ENCODE data around the gene STX12. TPM values are rescaled to one million over a fixed set of nuclear protein-coding genes. Genes with fewer than 3 reads are reported as not detected.

Gene STX12
- total RNA-seq, 1 experiment from 2014 or later, result 24.5 TPM

GRCh38 chr1:27835046-27835445 lies 62.0 kb downstream of the STX12 start:
- Histone ChIP-seq H3K9me3 (ENCODE audit: low read depth, low read length, poor library complexity, severe bottlenecking) (no peaks in the 10 kb centered on the region), H3K27ac (ENCODE audit: low read depth, low read length, poor library complexity, severe bottlenecking) (no peak overlapping the region), H3K4me1 (ENCODE audit: insufficient read depth, low read length, poor library complexity, severe bottlenecking) (peaks cover 9% of the 10 kb centered on the region), H3K36me3 (ENCODE audit: insufficient read depth, low read length, poor library complexity, severe bottlenecking) (peaks cover 59% of the 10 kb centered on the region), H3K4me3 (ENCODE audit: low read depth, low read length, poor library complexity, severe bottlenecking) (no peak overlapping the region), H3K27me3 (replicated peaks; ENCODE audit: insufficient read depth, low read depth, low read length, poor library complexity) (no peaks in the 10 kb centered on the region)
- no peak for TF ChIP-seq CTCF (conservative IDR thresholded peaks at IDR 0.05; ENCODE audit: low read depth, low read length)
- TF ChIP-seq EZH2 (IDR thresholded peaks at IDR 0.05; ENCODE audit: borderline replicate concordance, low read depth, low read length, poor library complexity, severe bottlenecking), result no peak
- intact Hi-C loops (cut with micrococcal nuclease; ENCODE audit: unreplicated experiment), result no loop called here
- BruUV-seq (replicated peaks), result no TSS peak
- CTCF ChIA-PET, result no interaction called here
- POLR2A ChIA-PET (ENCODE audit: low non-redundant PET), result no interaction called here
- no peak for DNase-seq (ENCODE audit: low spot score)

- DNase-seq (ENCODE audit: low spot score), result no peak
- Histone ChIP-seq H3K9me3 (ENCODE audit: low read depth, low read length, poor library complexity, severe bottlenecking) (no peaks in the 10 kb centered on the region), H3K36me3 (ENCODE audit: insufficient read depth, low read length, poor library complexity, severe bottlenecking) (peaks cover 59% of the 10 kb centered on the region), H3K4me1 (ENCODE audit: insufficient read depth, low read length, poor library complexity, severe bottlenecking) (peaks cover 9% of the 10 kb centered on the region), H3K27ac (ENCODE audit: low read depth, low read length, poor library complexity, severe bottlenecking) (no peak overlapping the region), H3K27me3 (replicated peaks; ENCODE audit: insufficient read depth, low read depth, low read length, poor library complexity) (no peaks in the 10 kb centered on the region), H3K4me3 (ENCODE audit: low read depth, low read length, poor library complexity, severe bottlenecking) (no peak overlapping the region)
- POLR2A ChIA-PET (ENCODE audit: low non-redundant PET), result no interaction called here
- TF ChIP-seq CTCF (conservative IDR thresholded peaks at IDR 0.05; ENCODE audit: low read depth, low read length) (no peak), EZH2 (IDR thresholded peaks at IDR 0.05; ENCODE audit: borderline replicate concordance, low read depth, low read length, poor library complexity, severe bottlenecking) (no peak)
- BruUV-seq (replicated peaks), result no TSS peak
- intact Hi-C loops (cut with micrococcal nuclease; ENCODE audit: unreplicated experiment), result no loop called here
- CTCF ChIA-PET, result no interaction called here
Observed at GRCh38 chr1:27835501-27835900, 62.5 kb downstream of the STX12 start.

GRCh38 chr1:27849951-27850350 lies 76.9 kb downstream of the STX12 start:
- TF ChIP-seq CTCF (conservative IDR thresholded peaks at IDR 0.05; ENCODE audit: low read depth, low read length) (no peak), EZH2 (IDR thresholded peaks at IDR 0.05; ENCODE audit: borderline replicate concordance, low read depth, low read length, poor library complexity, severe bottlenecking) (no peak)
- no peak for DNase-seq (ENCODE audit: low spot score)
- BruUV-seq (replicated peaks), result no TSS peak
- no peaks in the 10 kb centered on the region for H3K27me3 ChIP-seq (replicated peaks; ENCODE audit: insufficient read depth, low read depth, low read length, poor library complexity)
- no peak overlapping the region for H3K27ac ChIP-seq (ENCODE audit: low read depth, low read length, poor library complexity, severe bottlenecking)
- intact Hi-C loops (cut with micrococcal nuclease; ENCODE audit: unreplicated experiment), result no loop called here
- no peak overlapping the region for H3K4me3 ChIP-seq (ENCODE audit: low read depth, low read length, poor library complexity, severe bottlenecking)
- POLR2A ChIA-PET (ENCODE audit: low non-redundant PET), result interaction anchor here (0.5 kb wide), 1 partner anchor 19 kb away, joined by 3 read pairs; the partner anchor contains the start of gene PPP1R8
- H3K36me3 ChIP-seq (ENCODE audit: insufficient read depth, low read length, poor library complexity, severe bottlenecking), result peaks cover 61% of the 10 kb centered on the region
- H3K9me3 ChIP-seq (ENCODE audit: low read depth, low read length, poor library complexity, severe bottlenecking), result no peaks in the 10 kb centered on the region
- no peaks in the 10 kb centered on the region for H3K4me1 ChIP-seq (ENCODE audit: insufficient read depth, low read length, poor library complexity, severe bottlenecking)
- CTCF ChIA-PET, result no interaction called here

Data from A673 (cell line).